HG03571 (cell line): ENCODE results near the gene COX20.

Experiments used
- ATAC-seq: cut with Tn5 transposase; IDR thresholded peaks from one replicate; pipeline ENCODE4 v1.9.1; 2021; ENCODE audit not compliant: unreplicated experiment

The COX20 gene

GRCh38 chr1:244869950-244870349 lies 34.5 kb downstream of the COX20 start:
- ATAC-seq = no peak

- no peak for ATAC-seq
Measured at GRCh38 chr1:244874974-244875579, 39.6 kb downstream of the COX20 start.

- no peak for ATAC-seq
Measured at GRCh38 chr1:244876228-244876910, 40.9 kb downstream of the COX20 start.

- ATAC-seq = no peak
Measured at GRCh38 chr1:244878681-244879080, 43.2 kb downstream of the COX20 start.

GRCh38 chr1:244881552-244882280 lies 46.3 kb downstream of the COX20 start:
- no peak for ATAC-seq

- no peak for ATAC-seq
Measured at GRCh38 chr1:244887281-244887680, 51.8 kb downstream of the COX20 start.

- ATAC-seq = no peak
Measured at GRCh38 chr1:244893836-244894235, 58.4 kb downstream of the COX20 start.
